Non-pigmented ciliary epithelial cell (primary cell): ENCODE data around the gene CATSPERZ.
"Not testable (repeated sequence)": the region's sequence is repeated elsewhere in the genome, so short reads cannot be mapped to it uniquely, and the experiment has no call there.

Experiments used
- DNase-seq: peaks from one replicate; pipeline ENCODE4 v3.0.0-alpha.2; 2010; ENCODE audit warnings: low read depth

CATSPERZ gene

DNA sequence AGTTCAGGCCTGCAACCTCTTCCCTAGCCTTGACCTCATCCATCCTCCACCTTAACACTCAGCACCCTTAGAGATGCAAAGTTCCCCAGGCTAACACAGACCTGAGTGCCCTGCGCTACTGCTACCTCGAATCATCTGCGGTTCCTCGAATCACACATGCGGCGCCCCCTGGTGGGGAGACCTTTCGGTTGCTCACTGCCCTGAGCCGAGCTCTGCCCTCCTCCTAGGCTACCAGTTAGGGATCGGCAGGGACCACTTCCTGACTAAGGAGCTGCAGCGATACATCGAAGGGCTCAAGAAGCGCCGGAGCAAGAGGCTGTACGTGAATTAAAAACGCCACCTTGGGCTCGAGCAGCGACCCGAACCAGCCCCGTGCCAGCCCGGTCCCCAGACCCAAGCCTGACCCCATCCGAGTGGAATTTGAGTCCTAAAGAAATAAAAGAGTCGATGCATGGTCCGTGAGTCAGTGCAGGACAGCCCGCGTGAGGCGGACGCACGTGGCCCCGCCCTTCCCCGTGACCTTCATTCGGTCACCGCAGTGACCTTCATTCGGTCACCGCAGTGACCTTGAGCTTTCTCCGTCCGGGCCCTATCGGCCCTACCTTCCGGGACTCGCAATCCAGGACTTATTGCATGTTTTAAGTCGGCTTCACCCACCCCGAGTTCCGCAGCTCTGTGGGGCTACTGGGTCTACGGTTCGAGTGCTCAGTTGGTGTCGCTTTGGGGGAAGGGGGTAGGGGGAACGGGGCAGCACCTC is 4.3 kb downstream of the CATSPERZ start:
- DNase-seq, result no peak

DNA sequence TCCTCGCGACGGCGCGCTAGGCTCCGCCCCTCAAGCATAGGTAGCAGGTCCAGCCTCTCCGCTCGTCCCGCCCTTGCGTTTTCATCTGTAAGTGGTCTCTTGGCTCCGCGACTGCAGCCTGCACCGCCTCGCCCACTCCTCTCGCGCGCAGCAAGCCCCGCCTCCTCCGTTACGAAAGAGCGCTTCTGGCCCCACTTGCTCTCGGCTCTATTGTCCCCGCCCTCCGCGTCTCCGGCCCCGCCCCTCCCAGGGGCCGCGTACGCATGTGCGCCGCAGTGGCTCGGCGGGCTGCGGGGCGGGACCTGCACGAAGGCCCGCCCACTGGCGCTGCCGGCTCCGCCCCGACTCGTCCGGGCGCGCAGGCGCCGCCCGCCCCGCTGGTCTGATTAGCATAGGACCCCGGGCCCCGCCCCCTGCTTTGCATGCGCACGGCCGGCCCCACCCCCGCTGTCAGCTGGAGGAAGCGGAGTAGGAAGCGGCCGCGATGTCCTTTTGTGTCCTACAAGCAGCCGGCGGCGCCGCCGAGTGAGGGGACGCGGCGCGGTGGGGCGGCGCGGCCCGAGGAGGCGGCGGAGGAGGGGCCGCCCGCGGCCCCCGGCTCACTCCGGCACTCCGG is 5.0 kb downstream of the CATSPERZ start, which contains the start of gene ESRRA:
Gene ESRRA (plus strand): TSS at position 450 of the 616 bp plus-strand sequence. CDS start 1,656 bp downstream, outside the sequence.
- peak; percentile 76 for DNase-seq

DNA sequence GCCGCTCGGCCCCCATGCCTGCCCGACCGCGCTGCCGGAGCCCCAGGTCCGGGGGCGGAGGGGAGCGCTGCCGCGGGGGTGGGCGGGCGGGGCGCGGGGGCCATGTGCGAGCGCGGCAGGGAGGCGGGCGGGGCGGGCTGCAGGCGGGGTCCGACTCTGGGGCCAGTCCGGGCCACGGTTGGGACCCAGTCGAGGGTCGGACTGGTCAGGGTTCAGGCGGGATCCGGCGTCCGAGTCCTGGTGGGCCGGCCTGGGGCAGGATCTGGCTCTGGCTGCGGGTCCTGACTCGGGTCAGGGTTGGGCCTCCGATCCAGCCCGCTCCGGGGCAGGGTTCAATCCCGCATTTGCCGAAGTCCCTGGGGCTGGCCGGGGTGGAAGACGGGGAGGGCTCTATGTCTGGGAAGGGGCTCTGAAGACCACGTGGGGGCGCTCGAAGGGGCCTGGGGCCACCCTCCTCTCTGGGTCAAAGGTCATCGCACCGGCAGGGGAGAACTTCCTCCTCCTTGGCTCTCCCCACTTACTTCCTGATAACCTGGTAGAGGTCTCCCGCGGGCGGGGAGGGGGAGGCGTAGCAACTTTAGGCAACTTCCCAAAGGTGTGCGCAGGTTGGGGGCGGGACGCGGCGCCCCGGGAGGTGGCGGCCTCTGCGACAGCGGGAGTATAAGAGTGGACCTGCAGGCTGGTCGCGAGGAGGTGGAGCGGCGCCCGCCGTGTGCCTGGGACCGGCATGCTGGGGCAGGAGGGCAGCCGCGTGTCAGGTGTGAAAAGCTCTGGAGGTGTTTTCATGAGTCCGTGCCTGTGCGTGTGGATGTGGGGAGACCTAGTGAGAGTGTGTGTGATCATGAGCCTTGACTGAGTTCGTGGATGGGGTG is 5.8 kb downstream of the CATSPERZ start:
- DNase-seq, result no peak

- no peak for DNase-seq
These were observed 6.4 kb downstream of the CATSPERZ start for GRCh38 chr11:64306563-64306875.

GRCh38 chr11:64306876-64307622 is 6.9 kb downstream of the CATSPERZ start:
- no peak for DNase-seq

- DNase-seq, result not testable (repeated sequence)
These were observed 7.6 kb downstream of the CATSPERZ start for GRCh38 chr11:64307795-64308194.

DNA sequence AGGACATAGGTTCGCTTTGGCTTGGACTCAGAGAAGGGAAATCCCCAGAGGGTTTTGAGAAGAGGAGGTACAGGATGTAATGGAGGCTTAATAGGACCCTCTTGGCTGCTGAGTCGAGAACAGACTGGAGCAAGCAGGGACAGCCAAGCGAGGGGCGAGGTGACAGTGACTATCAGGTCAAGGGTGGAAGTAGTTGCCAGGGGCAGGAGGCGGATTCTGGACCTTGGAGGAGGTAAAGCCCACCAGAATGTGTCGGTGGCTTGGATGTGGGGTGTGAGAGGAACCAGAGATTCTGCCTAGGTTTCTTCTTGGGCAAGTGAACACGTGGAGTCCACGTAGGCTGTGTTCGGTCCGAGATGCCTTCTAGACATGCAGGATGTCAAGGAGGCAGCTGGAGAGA is 12.8 kb downstream of the CATSPERZ start:
- no peak for DNase-seq

GRCh38 chr11:64313491-64314145 is 13.5 kb downstream of the CATSPERZ start:
- no peak for DNase-seq

DNA sequence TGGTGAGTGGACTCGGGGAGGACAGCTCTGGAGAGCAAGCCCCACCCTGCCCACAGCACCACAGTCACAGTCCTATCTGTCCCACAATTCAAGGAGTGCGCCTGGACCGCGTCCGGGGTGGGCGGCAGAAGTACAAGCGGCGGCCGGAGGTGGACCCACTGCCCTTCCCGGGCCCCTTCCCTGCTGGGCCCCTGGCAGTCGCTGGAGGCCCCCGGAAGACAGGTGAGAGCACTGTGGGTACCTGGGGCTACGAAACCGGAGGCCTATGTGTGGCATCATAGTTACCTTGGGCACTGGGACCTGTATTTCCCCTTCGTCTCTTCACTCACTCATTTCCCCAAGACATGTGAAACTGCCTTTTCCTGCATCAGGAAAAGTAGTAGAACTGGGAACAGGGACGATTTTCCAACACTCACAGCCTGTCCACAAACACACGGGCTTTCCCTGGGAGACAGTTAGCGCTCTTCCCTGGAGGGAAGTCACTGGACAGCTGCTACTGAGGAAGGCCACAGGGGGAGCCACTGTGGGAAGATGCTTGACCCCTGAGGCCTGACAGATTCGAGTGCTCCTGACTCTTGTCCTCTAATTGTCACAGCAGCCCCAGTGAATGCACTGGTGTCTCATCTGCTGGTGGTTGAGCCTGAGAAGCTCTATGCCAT is 14.1 kb downstream of the CATSPERZ start:
- no peak for DNase-seq

DNA sequence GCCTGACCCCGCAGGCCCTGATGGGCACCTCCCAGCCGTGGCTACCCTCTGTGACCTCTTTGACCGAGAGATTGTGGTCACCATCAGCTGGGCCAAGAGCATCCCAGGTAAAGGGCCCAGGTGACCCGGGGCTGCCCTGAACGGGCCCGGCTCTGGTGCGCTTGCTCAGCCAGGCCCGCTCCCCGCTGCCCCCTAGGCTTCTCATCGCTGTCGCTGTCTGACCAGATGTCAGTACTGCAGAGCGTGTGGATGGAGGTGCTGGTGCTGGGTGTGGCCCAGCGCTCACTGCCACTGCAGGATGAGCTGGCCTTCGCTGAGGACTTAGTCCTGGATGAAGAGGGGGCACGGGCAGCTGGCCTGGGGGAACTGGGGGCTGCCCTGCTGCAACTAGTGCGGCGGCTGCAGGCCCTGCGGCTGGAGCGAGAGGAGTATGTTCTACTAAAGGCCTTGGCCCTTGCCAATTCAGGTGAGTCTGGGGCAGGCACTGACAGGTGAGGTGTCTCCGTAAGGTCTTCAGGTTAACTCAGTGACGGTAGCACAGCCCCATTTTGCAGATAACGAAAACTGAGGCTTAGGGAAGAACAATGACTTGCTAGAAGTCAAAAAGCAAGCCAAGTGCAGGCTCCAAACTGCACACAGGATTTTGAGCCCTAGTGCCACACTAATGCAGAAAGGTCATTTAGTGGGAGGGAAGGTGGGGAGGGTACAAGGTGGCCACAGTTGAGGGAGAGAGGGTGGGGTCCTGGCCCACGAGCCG is 14.8 kb downstream of the CATSPERZ start:
- no peak for DNase-seq

- DNase-seq, result not testable (repeated sequence)
These were observed 15.7 kb downstream of the CATSPERZ start for GRCh38 chr11:64315667-64316526.

GRCh38 chr11:64316672-64317324 is 16.6 kb downstream of the CATSPERZ start:
- no peak for DNase-seq

DNA sequence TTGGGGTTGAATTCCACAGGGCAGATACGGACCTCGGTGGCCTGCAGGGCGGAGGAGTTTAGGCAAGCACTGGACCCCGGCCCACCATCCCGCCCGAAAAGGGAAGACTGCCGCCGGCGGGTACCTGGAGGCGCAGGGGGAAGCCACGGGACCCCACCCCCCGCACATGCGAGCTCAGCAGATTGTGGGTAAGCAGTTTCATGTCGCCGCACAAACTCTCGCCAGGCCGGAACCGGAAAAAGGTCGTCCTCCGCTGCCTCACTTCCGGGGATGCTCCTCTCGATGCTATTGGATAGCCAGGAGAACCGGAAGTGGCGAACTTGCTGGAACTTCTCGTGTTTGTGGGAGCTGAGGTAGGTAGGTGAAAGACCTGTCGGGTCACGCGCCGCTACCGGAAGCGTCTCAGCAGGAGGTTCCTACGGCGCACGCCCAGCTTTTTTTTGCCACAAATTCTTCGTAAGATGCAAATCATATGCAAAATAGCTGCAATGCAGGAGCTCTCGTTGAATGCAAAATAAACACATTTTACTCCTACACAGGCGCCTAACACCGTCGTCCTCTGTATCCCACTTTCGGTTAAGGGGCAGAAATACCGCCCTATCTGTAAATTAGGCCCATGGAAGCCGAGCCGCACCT is 17.3 kb downstream of the CATSPERZ start, which contains the start of gene TRMT112:
Gene TRMT112 (minus strand): TSS at position 235 of the 636 bp plus-strand sequence. CDS start 33 bp downstream, at position 202.
- DNase-seq, result peak; percentile 91

DNA sequence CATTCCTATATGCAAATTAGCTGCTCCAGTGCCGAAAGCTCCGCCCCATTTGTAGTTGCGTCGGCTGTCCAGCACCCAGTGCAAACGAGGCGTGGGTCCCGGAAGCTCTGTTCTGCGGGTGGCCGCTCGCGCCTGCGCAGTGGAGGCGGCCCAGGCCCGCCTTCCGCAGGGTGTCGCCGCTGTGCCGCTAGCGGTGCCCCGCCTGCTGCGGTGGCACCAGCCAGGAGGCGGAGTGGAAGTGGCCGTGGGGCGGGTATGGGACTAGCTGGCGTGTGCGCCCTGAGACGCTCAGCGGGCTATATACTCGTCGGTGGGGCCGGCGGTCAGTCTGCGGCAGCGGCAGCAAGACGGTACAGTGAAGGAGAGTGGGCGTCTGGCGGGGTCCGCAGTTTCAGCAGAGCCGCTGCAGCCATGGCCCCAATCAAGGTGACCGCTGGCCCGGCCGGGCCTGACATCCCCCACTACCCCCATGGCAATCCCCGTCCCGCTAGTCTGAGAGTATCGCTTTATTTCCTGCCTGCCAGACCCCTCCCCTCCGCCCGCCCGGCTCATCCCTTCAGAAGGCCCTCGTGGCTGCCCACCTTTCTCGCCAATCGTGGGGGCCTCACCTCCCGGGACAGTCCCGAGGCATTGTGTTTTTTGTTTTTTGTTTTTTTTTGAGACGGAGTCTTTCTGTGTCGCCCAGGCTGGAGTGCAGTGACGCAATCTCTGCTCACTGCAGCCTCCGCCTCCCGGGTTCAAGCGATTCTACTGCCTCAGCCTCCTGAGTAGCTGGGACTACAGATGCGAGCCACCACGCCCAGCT is 18.0 kb downstream of the CATSPERZ start, which contains the start of gene PRDX5:
Gene PRDX5 (plus strand): TSS at position 161 of the 805 bp plus-strand sequence. CDS start 95 bp downstream, at position 256.
- peak; percentile 71 for DNase-seq

DNA sequence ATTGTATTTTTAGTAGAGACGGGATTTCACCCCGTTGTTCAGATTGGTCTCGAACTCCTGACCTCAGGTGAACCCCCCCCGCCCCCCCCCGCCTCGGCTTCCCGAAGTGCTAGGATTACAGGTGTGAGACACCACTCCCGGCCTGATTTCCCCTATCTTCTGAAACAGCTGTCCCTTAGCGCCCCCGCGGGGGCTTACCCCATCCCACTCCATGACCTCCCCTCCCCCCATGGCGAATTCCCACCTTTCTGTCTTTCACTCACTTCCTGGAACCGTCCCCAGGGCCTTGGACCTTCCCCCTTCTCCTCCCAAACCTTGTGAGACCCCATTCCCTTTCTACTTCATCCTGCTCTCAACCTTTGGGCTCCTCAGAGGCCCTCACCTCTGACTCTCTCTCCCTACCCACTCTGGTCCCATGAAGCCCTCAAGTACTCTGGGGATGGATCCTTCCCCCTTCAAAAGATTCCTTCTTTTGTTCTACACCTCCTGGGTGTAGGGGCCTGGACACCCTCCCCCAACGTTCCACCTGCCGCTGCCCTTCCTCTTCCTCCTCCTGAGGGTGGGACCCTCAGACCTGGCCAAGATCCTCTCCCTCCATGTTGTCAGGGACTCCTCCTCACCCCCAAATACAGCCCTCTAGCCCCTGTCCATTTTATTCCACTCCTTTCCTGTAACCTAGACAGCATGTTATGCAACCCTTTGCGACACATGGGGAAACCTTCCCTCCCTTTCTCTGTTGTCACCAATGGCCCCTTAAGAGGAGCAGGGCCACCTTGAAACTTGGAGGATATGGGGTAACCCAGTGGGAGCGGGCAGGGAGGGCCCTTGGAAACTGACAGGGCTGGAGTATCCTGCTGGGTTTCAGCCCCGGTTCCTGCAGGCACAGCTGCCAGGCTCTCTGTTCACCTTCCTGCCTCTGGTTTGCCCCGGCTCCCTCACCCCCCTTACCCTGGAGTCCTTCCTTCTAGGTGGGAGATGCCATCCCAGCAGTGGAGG is 18.9 kb downstream of the CATSPERZ start:
- DNase-seq, result no peak

GRCh38 chr11:64320556-64320955 is 20.4 kb downstream of the CATSPERZ start:
- no peak for DNase-seq
